Right kidney (tissue), 1 donor: Measurements from ENCODE around the gene HNRNPR.
"Not testable (repeated sequence)": the region's sequence is repeated elsewhere in the genome, so short reads cannot be mapped to it uniquely, and the experiment has no call there.

Source experiments
- DNase-seq: peaks from one replicate; pipeline ENCODE4 v3.0.0-alpha.2; 2016

Gene HNRNPR

DNA sequence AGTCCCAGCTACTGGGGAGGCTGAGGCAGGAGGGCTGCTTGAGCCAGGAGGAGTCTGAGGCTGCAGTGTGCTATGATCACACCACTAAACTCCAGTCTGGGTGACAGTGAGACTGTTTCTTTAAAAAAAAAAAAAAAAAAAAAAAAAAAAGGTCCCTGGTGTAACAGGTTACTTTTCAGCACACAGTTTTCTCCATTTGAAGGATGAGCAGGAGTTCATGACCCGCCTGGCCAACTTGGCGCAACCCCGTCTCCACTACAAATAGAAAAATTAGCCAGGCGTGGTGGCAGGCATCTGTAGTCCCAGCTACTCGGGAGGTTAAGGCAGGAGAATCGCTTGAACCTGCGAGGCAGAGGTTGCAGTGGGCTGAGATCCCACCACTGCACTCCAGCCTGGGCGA is 12.4 kb downstream of the HNRNPR start:
- no peak for DNase-seq

DNA sequence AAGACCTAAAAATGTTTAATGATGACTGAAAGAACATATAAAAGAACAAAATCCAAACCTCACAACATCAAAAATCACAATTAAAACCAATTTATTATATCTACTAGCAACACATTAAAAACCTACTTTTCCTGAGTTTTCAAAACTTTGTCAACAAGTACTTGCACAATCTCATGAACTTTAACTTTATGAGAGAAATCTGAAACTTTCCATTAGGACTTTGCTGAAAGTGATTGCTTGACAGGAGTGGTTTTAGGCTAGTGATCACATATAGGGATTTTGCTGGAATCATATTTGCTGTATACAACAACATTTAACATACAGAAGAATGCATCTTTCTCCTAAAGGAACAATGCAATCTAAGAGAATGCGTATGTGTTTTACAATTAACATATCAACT is 13.2 kb downstream of the HNRNPR start:
- DNase-seq = no peak

DNA sequence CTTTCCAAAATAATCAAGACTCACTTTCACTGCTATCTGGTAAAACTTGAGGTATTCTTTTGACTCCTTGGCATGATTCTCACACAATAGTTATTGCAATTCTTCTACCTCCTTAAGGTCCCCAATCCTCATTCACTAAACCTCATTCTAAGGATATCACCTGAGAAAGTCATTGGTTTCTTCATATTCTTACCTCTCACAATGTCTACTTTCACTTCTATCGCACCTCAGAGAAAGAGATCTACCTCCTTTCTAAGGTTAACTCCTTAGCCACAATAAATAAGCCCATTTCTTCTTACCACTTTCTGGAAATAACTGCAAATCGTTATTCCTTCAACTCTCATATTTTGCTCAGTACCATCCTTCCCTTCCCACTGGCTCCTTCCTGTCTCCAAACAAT is 18.7 kb downstream of the HNRNPR start:
- no peak for DNase-seq

DNA sequence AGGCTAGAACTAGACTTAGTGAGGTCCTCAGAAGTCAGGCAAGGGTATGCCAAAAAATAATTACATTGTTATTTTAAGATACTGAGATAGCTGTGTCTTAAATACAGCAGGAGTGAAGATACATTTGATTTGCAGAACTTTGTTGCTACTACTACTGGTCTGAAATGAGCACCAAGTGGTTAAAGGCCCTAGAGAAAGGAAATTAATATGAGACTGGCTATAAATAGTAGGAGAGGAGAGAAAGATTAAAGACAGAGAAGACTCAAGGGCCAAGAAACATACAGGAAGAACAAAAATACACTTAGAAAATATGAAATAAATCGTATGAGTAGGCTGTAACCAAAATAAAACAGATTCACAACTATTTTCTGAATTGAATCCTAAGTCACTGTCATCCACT is 21.3 kb downstream of the HNRNPR start:
- no peak for DNase-seq

DNA sequence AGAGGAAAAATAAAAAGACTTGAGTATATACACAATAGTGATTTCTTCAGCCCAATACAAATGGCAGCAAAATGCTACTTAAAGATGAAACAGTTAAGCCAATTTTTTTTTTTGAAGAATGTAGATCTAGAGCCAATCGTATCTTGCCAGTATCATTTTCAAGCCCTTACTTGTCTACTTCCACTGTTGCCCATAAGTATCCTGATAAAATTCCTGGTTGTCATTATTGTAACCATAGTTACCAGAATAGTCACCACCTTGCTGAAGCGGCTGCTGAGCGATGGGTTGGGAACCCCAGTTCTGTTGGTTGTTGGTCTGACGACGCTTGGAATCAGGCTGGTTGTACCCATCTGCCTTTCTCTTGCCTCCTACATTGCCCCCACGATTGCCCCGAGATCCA is 33.8 kb downstream of the HNRNPR start:
- not testable (repeated sequence) for DNase-seq

DNA sequence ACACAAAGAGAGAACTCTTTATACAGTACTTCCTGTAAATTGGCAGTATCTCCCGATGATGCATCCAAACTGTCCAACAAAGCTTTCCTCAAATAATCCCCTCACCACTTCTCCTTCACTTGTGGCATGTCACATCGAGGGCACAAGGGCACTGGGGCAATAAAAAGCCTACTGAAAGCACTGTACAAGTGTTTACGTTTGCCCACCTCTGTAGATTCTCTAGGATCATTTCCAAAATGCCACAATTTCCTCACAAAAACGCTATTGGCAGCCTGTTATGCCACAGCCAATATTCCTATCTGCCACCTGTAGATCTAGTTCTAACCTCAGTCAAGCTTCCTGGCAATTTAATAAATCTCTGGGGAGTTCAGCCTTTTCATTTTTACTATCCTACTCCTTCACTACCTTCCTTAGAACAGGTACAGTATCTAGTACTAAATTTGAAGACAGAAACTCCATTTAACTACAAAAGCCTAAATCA is 39.9 kb downstream of the HNRNPR start:
- DNase-seq = no peak

DNA sequence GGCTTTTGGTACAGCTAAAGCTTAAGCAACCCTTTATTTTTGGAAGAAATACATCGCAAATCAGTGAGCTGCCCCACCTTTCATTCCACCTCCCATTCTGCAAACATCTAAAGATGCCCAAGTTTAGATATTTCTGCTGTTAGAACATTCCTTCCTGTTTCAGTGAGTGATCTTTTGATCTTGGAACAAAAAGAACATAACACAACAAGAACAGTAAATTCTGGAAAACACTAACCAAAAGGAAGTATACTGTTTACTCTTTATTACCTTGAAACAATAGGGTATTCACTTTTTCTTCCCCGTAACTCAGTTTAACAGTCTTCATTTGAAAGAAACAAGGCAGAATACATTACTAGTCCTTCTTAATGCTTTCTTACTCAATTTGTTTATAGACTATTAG is 40.6 kb downstream of the HNRNPR start:
- DNase-seq = no peak

DNA sequence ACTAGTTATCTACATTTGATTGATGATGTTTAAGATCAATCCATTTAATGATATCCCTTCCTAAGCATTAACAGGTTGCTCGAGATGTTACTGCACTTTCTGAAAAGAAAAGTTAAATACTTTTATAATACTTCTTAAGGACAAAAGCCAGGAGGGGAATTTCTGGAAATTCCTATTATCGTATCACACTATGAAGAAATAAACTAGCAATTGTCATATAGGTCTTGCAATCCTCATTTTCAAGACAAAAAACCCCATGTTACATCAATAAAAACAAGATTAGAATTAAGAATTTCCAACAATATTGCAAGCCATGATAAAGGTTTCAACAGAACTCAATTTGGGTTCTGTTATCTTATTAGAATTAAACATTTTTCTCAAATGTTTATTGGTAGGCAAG is 47.2 kb downstream of the HNRNPR start:
- no peak for DNase-seq

DNA sequence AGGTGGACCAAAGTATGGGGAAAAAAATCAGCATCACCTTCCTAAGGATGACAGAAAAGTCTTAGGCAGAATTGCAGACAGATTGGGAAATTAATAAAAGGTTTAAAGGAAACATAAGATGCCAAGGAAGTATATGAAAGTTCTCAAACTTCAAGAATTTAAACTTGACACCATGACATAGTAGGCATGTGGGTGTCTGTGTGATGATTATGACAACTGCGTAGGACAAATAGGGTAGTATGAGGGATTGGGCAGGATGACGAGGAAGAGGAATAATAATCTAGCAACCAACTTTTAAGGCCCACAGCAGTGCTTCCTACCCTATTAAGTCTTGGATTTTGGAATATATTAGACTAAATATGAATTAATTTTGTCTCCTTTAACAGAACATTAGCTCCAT is 52.4 kb downstream of the HNRNPR start:
- DNase-seq = no peak

DNA sequence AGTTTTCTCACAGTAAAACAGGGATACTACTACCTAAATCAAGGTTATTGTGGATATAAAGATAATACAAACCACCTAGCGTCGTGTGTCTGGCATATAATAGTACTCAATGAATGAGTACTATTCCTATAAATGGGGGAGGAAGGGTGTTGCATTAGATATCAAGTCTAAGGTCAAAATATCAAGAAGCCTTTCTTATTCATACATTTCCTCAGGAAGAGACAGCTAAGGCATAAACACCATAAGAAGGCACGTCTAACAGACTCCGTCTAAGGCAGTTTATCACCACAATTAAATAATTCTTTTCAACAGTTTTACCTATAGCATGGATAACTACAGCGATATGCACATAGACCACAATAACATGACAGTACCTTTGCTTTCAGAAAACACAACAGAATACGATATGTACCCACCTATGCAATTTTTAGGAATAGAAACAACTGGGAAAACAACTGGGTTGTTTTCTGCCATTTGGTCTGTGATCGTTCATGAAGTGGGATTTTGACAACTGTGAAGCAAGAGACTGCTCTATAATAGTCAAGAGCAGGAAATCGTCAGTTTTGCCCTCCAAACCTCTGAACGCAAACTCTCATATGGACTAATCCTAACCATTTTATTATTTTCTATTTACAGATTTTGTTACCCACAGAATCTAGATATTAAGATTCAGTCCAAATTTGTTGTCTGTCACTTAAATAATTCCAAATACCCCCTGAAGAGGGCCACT is 53.1 kb downstream of the HNRNPR start:
- no peak for DNase-seq

DNA sequence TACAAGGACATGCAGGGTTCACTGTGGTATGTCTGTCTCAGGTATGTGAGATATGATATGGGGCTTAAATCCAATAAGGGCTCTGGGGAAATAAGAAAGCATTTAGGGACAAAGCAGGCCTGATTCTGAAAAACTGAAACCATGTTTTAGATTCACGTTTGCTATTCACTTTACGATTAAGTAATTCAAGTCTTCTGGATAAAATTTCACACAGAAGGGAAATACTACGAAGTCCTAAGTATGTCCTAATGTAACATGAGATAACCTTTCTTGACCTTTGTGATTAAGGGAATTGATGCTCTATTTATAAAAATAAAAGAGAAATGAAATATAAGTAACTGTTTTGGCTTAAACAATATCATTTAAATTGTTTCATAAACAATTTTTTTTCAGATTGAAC is 55.4 kb downstream of the HNRNPR start:
- no peak for DNase-seq

DNA sequence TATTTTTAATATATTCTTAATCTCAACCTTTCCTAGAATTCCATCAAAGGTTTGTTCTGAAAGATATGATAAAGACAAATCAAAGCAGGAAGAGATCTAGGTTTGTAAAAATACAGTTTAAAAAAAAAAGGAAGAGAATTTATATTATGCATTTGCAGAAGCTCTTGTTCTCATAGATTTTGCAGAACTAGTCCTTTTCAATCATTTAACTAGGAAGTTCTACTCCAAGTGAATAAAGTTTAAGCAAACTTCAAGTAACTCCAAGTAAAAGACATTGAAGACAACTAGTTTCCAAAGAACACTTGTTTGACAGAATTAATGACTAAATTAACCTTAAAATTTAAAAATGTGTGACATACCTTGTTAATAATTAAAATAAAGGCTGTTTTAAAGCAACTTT is 55.9 kb downstream of the HNRNPR start:
- no peak for DNase-seq

DNA sequence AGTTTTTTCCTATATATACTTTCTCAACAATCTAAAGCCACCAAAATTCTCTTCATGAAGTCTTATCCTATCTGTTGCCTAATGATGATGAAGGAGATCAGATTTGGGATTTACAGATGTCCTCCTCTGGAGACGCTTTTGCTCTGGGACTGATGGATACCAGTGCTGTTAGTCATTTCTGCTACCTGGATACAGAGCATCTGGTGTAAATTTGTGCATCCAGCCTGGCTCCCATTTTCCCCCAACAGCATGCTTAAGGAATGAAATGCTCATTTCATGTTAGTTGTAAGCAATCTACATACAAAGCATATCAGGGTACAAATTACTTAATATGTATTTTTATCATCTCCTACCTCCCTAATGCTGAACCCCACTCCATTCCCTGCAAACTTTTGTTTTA is 57.7 kb downstream of the HNRNPR start:
- no peak for DNase-seq

DNA sequence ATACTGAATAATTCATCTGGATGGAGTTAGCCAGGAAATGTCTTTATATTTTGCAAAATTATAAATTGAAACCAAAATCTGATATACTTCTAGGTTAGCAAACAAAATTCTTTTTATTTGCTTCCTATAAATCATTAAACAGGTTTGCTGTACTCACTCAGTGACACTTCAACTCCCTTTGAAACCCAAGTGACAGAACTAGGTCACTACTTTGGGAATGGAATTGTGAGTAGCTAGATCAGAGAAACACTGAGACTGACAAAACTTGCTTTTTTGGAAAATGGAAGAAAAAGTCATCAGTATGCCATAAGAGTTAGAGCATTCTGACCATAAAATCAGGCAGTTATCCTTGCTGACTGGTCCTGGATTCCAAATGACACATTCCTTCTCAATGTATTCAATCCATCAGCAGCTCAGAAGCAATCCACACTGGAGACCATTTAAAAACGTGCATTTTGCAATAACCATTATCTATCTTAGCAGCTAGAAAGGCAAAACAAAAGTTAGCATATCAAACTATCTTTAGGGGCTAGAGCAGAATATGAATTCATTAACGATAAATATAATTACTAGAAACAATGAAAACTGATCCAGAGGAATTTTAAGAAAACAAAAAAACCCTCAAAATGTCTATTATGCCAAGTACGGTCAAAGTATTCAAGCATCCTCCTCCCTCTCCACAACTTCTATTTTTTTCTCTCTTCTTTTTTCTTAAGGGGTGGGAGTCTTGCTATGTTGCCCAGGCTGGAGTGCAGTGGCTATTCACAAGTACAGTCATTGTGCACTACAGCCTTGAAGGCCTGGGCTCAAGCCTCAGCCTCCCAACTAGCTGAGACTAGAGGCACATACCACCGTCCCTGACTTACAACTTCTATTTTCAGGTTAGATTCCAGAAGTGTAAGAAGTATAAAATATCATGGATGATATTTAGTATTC is 60.1 kb downstream of the HNRNPR start:
- DNase-seq = no peak

DNA sequence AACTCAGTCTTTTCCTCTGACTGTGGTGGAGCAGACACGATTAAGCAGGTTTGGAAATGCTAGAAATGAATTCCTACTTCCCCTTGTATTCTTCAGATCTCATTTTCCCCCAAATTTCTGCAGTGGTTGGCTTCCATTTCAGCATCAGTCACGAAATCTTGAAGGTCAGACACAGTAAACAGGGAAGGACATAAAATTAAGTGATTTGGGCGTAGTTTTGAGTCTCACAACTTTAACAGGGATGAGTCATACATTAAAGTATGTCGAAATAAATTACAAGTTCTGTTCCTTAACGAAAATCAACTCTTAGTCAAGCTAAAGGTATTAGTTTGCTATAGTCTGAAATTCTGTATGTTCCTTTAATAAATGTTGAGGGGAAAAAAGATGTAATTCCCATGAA is 61.1 kb downstream of the HNRNPR start:
- DNase-seq = no peak

DNA sequence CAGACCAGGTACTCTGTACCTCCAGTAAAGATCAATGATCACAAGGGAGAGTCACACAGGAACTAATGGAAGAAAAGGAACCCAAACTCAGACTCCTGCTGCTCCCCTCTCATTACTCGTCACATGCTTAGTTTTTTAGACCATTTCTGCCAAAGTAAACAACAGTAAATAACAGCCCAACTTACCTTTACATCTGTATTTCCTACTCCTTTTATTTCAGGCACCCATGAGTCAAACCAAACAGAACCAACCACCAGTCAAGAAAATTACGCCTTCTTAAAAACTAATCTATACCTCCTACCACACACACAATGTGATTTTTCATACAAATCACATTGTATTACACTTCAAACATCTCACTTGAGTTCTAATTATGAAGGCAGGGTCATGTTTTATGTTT is 65.4 kb downstream of the HNRNPR start:
- DNase-seq = no peak

DNA sequence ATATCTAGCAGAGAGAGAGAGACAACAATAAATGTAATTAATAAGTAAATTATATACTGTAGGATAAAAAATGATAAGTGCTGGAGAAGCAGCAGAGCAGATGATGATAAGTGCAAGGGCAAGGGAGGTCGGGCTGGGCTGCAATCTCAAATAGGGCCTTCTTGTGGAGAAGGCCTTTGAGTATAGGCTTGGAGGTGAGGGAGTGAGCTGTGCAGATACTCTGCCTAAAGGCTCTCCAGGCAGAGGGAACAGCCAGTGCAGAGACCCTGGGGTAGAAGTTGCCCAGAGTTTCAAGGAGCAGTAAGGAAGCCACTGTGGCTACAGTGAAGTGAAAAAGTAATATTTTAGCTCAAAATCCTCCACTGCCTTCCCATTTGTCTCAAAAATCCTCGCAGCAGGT is 67.6 kb downstream of the HNRNPR start:
- no peak for DNase-seq

DNA sequence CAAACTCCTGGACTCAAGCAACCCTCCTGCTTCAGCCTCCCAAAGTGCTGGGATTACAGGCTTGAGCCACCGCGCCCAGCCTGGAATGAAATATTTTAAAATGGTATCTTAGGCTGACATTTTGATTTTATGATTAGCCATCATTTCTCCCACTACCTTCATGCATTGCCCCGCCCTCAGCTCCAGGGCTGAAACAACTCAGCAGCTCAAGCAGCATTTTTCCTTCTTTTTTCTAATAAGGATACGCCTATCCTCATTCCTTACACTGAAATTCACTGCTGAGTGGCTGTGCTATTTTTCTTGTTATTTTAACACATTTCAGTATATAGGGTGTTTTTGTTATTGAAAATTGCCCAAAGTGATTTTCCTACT is 70.0 kb downstream of the HNRNPR start:
- DNase-seq = no peak

DNA sequence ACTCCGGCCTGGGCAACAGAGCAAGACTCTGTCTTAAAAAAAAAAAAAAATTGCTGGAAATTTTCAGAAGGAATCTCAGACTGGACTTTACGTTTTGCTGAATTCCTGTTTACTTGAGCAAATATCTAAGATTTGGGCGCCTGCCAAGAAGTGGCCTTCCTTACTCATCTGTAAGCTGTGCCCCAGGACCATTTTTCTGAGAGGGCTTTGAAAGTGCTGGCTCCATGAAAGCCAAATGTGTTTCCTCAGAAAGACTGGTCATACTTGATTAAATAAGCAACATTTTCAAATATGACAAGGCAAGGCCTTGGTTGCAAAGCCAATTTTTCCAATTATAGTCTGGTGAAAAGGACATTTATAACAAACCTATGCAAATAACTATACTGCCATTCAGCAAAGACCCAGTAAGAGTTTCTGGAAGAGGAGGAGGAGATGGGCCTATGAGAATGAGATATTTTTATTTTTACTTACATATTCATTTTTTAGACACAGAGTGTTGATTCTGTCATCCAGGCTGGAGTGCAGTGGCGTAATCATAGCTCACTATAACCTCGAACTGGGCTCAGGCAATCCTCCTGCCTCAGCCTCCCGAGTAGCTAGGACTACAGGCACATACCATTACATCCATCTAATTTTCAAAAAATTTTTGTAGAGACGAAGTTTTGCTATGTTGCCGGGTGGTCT is 70.5 kb downstream of the HNRNPR start:
- no peak for DNase-seq

DNA sequence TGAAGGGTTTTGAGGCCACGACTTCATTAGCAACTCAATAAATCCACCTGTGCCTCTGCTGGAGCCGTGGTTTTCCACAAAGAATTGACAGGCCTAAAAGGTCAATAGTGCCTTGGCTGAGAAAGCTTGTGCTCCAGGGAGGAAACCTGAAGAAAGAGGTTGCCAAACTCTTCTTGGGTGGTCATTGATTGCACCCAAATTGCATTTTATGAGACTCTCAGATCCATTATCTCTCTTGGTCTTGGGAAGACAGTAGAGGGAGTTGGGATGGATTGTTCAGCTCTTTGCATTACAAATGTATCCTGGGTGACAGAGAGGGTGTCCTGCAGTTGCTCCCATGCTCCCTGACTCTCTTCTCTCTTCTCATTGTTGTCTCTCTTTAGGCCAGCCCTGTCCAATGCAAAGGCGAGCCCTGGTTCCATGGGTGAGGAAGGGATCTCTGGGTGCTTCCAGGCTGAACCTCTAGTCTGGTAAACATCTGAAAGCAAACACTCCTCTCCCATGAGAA is 80.7 kb downstream of the HNRNPR start:
- no peak for DNase-seq

DNA sequence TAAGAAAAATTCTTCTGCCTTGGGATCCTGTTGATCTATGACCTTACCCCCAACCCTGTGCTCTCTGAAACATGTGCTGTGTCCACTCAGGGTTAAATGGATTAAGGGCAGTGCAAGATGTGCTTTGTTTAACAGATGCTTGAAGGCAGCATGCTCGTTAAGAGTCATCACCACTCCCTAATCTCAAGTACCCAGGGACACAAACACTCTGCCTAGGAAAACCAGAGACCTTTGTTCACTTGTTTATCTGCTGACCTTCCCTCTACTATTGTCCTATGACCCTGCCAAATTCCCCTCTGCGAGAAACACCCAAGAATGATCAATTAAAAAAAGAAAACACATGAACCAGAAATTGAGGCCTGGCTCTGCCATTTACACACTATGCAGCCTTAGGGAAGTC is 86.0 kb downstream of the HNRNPR start:
- DNase-seq = not testable (repeated sequence)

DNA sequence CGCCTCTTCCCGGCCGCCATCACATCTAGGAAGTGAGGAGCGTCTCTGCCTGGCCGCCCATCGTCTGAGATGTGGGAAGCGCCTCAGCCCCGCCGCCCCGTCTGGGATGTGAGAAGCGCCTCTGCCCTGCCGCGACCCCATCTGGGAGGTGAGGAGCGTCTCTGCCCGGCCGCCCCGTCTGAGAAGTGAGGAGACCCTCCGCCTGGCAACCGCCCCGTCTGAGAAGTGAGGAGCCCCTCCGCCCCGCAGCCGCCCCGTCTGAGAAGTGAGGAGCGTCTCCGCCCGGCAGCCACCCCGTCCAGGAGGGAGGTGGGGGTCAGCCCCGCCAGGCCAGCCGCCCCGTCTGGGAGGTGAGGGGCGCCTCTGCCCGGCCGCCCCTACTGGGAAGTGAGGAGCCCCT is 86.7 kb downstream of the HNRNPR start:
- DNase-seq = not testable (repeated sequence)
